Mucosa of gallbladder (tissue), 1 donor: ENCODE results near the gene DISC1. TPM values are rescaled to one million over a fixed set of nuclear protein-coding genes. Genes with fewer than 3 reads are reported as not detected.

Experiments
- DNase-seq: peaks from one replicate; pipeline ENCODE4 v3.0.0-alpha.2; 2020; ENCODE audit warnings: low spot score
- total RNA-seq: library from RNA; stranded (reverse); gene quantifications from one replicate; pipeline ENCODE4 v1.2.1, GENCODE V29; 2021
- donor health status: DM: no; HTN: no; CAD: no.

Gene DISC1
- total RNA-seq, 1 donor from 2014 or later, result 10.8 TPM

GRCh38 chr1:232038706-232039677 lies 412.4 kb downstream of the DISC1 start:
- no peak for DNase-seq

GRCh38 chr1:232040260-232040659 lies 413.7 kb downstream of the DISC1 start:
- DNase-seq, result no peak

DNA sequence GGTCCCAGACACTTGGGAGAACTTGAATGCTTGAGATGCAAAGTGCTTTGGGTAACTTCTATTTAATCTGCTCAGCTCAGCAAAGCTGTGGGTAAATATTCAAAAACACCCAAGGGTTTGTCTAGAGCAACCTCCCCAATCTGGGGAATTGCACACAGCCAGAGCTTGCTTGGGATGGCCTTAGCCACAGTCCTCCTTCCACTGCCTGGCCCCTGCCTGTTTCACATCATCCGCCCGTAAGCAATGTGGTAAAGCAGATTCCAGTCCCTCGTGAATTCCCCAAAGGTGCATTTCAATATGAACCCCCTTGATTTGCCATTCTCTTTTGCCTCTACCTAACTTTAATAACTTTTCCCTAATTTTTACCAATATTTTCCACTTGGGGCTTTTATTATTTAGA lies 418.1 kb downstream of the DISC1 start:
- DNase-seq, result no peak

DNA sequence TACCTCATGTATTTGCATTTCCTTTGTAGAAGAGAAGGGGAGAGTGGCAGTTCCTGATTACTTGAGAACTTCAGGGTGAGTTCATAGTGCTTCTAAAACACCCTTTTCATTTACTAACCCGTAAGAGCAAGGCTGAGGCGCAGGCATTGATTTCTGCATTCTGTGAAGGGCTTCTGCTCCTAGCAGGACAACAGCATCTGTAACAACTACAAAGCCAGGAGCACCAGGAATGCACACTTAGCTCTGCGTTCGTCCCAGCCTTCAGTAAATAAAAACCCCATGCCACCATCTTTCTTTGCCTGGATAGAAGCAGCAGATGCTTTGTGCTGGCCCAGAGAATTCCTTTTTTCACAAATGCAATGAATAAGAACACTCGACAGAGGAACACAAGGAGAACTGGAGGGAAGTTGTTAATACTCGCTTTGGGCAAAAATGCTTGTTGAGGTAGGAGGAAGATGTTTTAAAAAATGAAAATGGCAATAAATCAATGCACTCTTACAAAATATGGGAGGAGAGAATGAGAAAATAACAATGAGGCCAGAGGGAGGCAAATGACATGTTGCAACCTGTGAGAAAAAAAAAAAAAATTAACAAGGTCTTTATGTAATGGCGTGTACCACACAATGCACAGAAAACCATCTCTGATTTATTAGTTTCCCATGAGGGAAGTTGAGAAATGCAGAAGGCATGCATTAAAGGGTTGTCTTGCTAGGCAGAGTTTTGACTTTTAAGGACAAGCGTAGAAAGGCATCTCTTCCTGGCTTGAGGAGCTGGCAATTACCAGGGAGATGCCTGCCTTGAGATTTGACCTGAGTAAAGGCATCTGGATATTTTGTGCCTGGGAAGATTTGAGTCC lies 418.8 kb downstream of the DISC1 start:
- no peak for DNase-seq

- DNase-seq, result no peak
Measured at GRCh38 chr1:232046451-232047306, 420.1 kb downstream of the DISC1 start.

- no peak for DNase-seq
Measured at GRCh38 chr1:232047473-232047872, 420.9 kb downstream of the DISC1 start.

GRCh38 chr1:232048481-232048880 lies 421.9 kb downstream of the DISC1 start:
- DNase-seq, result no peak

DNA sequence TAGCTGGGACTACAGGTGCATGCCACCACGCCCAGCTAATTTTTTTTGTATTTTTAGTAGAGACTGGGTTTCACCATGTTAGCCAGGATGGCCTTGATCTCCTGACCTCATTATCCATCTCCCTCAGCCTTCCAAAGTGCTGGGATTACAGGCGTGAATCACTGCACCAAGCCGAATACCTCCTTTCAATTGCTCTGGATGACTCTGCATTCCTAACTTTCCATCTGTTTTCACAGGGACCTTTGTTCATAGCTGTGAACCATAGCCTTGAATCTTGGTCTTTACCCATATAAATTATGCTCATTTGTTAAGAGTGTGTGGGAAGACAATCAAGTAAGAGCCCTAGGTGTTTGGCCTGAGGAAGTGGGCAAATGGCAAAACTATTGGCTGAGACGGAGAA lies 422.7 kb downstream of the DISC1 start:
- no peak for DNase-seq

- no peak for DNase-seq
Measured at GRCh38 chr1:232057217-232057895, 430.8 kb downstream of the DISC1 start.

- no peak for DNase-seq
Measured at GRCh38 chr1:232057896-232058274, 431.3 kb downstream of the DISC1 start.

DNA sequence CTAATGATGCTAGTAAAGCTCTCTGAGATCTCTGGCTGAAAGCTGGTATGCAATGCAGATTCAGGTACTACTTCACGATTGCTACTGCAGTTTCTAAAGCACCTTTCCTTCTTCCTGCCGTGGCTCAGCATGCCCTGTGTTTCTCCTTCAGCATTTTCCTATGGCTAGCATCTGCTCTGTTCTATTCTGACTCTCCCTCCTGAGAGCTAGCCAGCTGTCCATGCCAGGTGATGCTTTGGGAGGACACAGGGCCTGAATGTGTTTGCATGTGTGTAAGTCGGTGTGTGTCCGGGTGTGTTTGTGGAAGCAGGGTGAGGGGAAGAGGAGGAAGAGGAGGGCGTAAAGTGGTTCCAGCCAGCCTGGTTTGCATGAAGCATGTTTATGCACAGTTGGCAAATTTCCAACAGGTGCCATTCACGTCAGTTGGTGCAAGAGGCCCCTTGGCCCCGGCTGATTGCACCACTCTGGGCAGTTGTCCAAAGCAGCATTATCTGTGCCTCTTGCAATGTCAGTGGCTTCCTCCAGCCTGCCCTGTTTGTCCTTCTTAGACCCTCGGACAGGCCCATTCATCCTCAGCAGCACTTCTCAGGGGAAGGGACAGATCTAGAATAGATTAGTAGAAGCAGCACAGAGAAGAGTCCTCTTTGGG lies 433.3 kb downstream of the DISC1 start:
- no peak for DNase-seq

DNA sequence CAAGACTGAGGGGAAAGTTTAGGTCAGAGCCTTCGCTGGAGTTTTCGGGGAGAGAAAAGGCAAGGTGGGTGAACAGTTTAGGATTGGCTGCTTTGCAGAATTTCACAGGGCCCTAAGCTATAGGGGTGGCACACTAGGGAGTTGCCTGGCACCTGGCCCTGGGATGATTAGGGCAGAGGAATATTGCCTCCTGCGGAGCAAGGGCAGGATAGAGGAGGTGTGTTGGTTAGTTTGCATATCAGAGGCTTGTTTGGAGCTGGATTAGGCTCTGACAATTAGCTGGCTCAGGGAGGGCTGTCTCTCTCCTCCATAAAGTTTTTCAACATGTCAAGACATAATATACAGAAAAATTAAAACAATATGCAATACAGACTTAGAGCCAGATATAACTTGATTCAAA lies 436.4 kb downstream of the DISC1 start:
- no peak for DNase-seq

GRCh38 chr1:232066521-232066920 lies 439.9 kb downstream of the DISC1 start:
- no peak for DNase-seq

- DNase-seq, result no peak
Measured at GRCh38 chr1:232074265-232074664, 447.7 kb downstream of the DISC1 start.

DNA sequence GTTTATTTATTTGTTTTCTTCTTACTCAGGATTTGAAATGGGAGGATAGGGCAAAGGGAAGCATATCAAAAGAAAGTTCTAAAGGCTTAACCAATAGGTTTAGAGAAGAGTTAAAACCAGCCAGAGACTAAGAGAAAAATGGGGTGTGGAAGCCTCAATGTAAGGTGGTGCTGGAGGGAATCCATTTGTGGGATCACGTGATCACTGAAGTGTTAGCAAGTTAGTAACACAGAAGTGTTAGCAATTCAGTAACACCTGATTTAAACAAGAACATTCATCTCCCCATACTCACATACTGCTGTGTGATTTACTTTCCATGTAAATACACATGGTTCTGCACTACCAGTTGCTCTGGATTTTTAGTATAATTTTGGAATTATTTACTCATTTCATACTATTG lies 451.2 kb downstream of the DISC1 start:
- no peak for DNase-seq

- DNase-seq, result peak; percentile 24
Measured at GRCh38 chr1:232084584-232085223, 458.1 kb downstream of the DISC1 start.

GRCh38 chr1:232090816-232091215 lies 464.2 kb downstream of the DISC1 start:
- no peak for DNase-seq
